Ishikawa (cell line): ENCODE results near the gene CYYR1.

Source experiments
- CEBPB ChIP-seq: IDR thresholded peaks from 2 replicates; pipeline ENCODE4 v1.6.1; 2012
- CREB1 ChIP-seq: IDR thresholded peaks from 2 replicates; pipeline ENCODE4 v1.6.1; 2012; ENCODE audit warnings: low read depth
- EGR1 ChIP-seq: IDR thresholded peaks from 2 replicates; pipeline ENCODE4 v1.6.1; 2012
- EP300 ChIP-seq: IDR thresholded peaks from 2 replicates; pipeline ENCODE4 v1.6.1; 2012; ENCODE audit warnings: borderline replicate concordance
- FOXM1 ChIP-seq: IDR thresholded peaks from 2 replicates; pipeline ENCODE4 v1.6.1; 2012; ENCODE audit warnings: low read depth, borderline replicate concordance
- MAX ChIP-seq: IDR thresholded peaks from 2 replicates; pipeline ENCODE4 v1.6.1; 2012
- NFIC ChIP-seq: IDR thresholded peaks from 2 replicates; pipeline ENCODE4 v1.6.1; 2012
- RAD21 ChIP-seq: IDR thresholded peaks from 2 replicates; pipeline ENCODE4 v1.6.1; 2012; ENCODE audit warnings: low read depth
- REST ChIP-seq: IDR thresholded peaks from 2 replicates; pipeline ENCODE4 v1.6.1; 2012; ENCODE audit warnings: low read depth, mild to moderate bottlenecking
- TAF1 ChIP-seq: IDR thresholded peaks from 2 replicates; pipeline ENCODE4 v1.6.1; 2012; ENCODE audit warnings: low read depth, mild to moderate bottlenecking
- TCF12 ChIP-seq: IDR thresholded peaks from 2 replicates; pipeline ENCODE4 v1.6.1; 2012; ENCODE audit warnings: low read depth
- TEAD4 ChIP-seq: IDR thresholded peaks from 2 replicates; pipeline ENCODE4 v1.6.1; 2012
- USF1 ChIP-seq: IDR thresholded peaks from 2 replicates; pipeline ENCODE4 v1.6.1; 2012
- YY1 ChIP-seq: IDR thresholded peaks from 2 replicates; pipeline ENCODE4 v1.6.1; 2012; ENCODE audit warnings: low read depth
- ZBTB7A ChIP-seq: IDR thresholded peaks from 2 replicates; pipeline ENCODE4 v1.6.1; 2012; ENCODE audit warnings: low read depth

Gene CYYR1

GRCh38 chr21:26506956-26507355 is 66.1 kb downstream of the CYYR1 start:
- TF ChIP-seq ZBTB7A, result no peak
- TF ChIP-seq FOXM1, result no peak
- TF ChIP-seq USF1, result no peak
- TF ChIP-seq NFIC, result no peak
- no peak for TF ChIP-seq MAX
- no peak for TF ChIP-seq REST
- no peak for TF ChIP-seq TCF12
- TF ChIP-seq CREB1, result no peak
- no peak for TF ChIP-seq EP300
- TF ChIP-seq TAF1, result no peak

- TF ChIP-seq ZBTB7A, result no peak
- TF ChIP-seq REST, result no peak
- no peak for TF ChIP-seq EGR1
- no peak for TF ChIP-seq MAX
- TF ChIP-seq YY1, result no peak
- TF ChIP-seq TCF12, result no peak
- no peak for TF ChIP-seq EP300
- TF ChIP-seq TAF1, result no peak
- TF ChIP-seq TEAD4, result no peak
- no peak for TF ChIP-seq CEBPB
- no peak for TF ChIP-seq FOXM1
- TF ChIP-seq RAD21, result no peak
- no peak for TF ChIP-seq NFIC
- TF ChIP-seq CREB1, result no peak
- TF ChIP-seq USF1, result no peak
These were observed 67.9 kb downstream of the CYYR1 start for GRCh38 chr21:26505211-26505610.

GRCh38 chr21:26503414-26503813 is 69.7 kb downstream of the CYYR1 start:
- no peak for TF ChIP-seq EP300
- TF ChIP-seq ZBTB7A, result no peak
- no peak for TF ChIP-seq FOXM1
- no peak for TF ChIP-seq TAF1
- TF ChIP-seq RAD21, result no peak
- no peak for TF ChIP-seq NFIC
- TF ChIP-seq CEBPB, result no peak

GRCh38 chr21:26501495-26502021 is 71.5 kb downstream of the CYYR1 start:
- TF ChIP-seq TAF1, result no peak
- no peak for TF ChIP-seq EP300
- no peak for TF ChIP-seq YY1
- no peak for TF ChIP-seq RAD21
- TF ChIP-seq TCF12, result no peak
- no peak for TF ChIP-seq USF1
- TF ChIP-seq CREB1, result no peak

- TF ChIP-seq EGR1 (no peak), RAD21 (no peak), YY1 (no peak), CREB1 (no peak), MAX (no peak), REST (no peak), FOXM1 (no peak)
These were observed 73.6 kb downstream of the CYYR1 start for GRCh38 chr21:26499495-26499894.
